Measurements from ENCODE around the gene RPL37.

The RPL37 gene

GRCh38 chr5:40847525-40847924 lies 12.5 kb upstream of the RPL37 start:
- H3K4me3 ChIP-seq (replicated peaks; ENCODE audit: low read depth, low read length): no peak overlapping the region
- TF ChIP-seq CTCF (IDR thresholded peaks at IDR 0.05; ENCODE audit: low read length, missing control alignments): no peak
- DNase-seq (ENCODE audit: low read depth): no peak

- TF ChIP-seq CTCF (IDR thresholded peaks at IDR 0.05; ENCODE audit: low read length, missing control alignments): no peak
- no peak for DNase-seq (ENCODE audit: low read depth)
- no peak overlapping the region for H3K4me3 ChIP-seq (replicated peaks; ENCODE audit: low read depth, low read length)
Measured at GRCh38 chr5:40846371-40846770, 11.3 kb upstream of the RPL37 start.

GRCh38 chr5:40844565-40844964 lies 9.5 kb upstream of the RPL37 start:
- TF ChIP-seq CTCF (IDR thresholded peaks at IDR 0.05; ENCODE audit: low read length, missing control alignments): no peak
- no peak overlapping the region for H3K4me3 ChIP-seq (replicated peaks; ENCODE audit: low read depth, low read length)
- DNase-seq (ENCODE audit: low read depth): no peak

DNA sequence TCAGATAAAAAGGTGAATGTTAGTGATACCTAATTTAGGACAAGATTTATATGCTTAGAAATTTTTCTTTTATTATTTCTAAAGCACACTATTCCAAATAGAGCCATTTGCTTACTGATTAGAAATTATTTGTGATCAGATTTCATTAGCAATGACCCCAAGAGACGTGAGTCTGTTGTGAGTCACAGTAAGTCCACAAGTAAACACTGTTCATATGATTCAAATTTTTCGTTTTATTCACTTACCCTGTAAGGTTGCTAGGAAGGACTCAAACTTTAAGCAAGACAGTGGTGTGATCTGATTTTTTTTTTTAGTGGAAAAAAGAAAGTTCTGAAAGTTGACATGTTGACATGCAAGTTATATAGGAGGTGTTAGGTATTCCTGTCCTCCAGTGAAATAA lies 7.3 kb upstream of the RPL37 start:
- peak overlapping the region; percentile 61 for H3K4me3 ChIP-seq (replicated peaks; ENCODE audit: low read depth, low read length)
- TF ChIP-seq CTCF (IDR thresholded peaks at IDR 0.05; ENCODE audit: low read length, missing control alignments): no peak
- DNase-seq (ENCODE audit: low read depth): peak; percentile 33

GRCh38 chr5:40841068-40841805 lies 6.2 kb upstream of the RPL37 start, which contains the start of gene CARD6:
Gene CARD6, plus strand, starts transcription at chr5:40841367. Its CDS starts 16 bp downstream, at chr5:40841383.
- peak within 1 kb of the TSS; percentile 61 for H3K4me3 ChIP-seq (replicated peaks; ENCODE audit: low read depth, low read length)
- peak; percentile 20 for TF ChIP-seq CTCF (IDR thresholded peaks at IDR 0.05; ENCODE audit: low read length, missing control alignments)
- DNase-seq (ENCODE audit: low read depth): peak; percentile 65

GRCh38 chr5:40838086-40838485 lies 3.1 kb upstream of the RPL37 start:
- H3K4me3 ChIP-seq (replicated peaks; ENCODE audit: low read depth, low read length): no peak overlapping the region
- no peak for TF ChIP-seq CTCF (IDR thresholded peaks at IDR 0.05; ENCODE audit: low read length, missing control alignments)
- no peak for DNase-seq (ENCODE audit: low read depth)

DNA sequence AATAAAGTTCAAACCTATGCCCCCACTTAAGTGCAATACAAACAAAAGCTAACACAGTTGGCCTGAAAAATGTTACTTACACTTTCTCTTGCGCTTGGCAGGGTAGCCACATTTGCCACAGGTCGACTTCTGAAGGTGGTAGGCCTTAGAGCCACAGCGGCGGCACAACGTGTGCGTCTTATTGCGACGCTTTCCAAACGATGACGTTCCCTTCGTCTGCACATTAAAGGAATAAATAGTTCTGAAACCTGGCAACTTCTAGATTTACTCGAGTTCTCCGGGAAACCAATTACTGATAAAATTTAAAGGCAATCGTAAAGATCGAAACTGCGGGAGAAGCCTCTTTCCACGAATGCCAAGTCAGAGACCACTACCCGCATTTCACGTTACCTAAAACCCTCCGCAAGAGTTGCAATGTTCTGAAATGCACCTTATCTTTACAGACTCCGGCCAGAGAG lies 602 bp downstream of the RPL37 start:
- DNase-seq (ENCODE audit: low read depth): peak; percentile 45

More for the DNA sequence above, 602 bp downstream of the RPL37 start:
- H3K4me3 ChIP-seq (replicated peaks; ENCODE audit: low read depth, low read length): peak overlapping the region; percentile 94
- TF ChIP-seq CTCF (IDR thresholded peaks at IDR 0.05; ENCODE audit: low read length, missing control alignments): no peak
